Uterus (tissue), 2 donors: Measurements from ENCODE around the gene ELAC2.

Source experiments
- CTCF ChIP-seq, 4 experiments: fragments of 200-600 bp in 2 of 4; fragments of 450-650 bp in 2 of 4; sonication (generic) in 2 of 4; IDR thresholded peaks; one replicate each; pipeline ENCODE4 v1.5.1; 2016 to 2019; ENCODE audit warnings: antibody characterized with exemption in 4 of 4, mild to moderate bottlenecking in 2 of 4, moderate library complexity in 1 of 4
- POLR2A ChIP-seq, 2 donors: fragments of 450-650 bp; IDR thresholded peaks; one replicate each; pipeline ENCODE4 v1.6.1; 2016; ENCODE audit warnings: antibody characterized with exemption in 2 of 2, mild to moderate bottlenecking in 1 of 2, moderate library complexity in 1 of 2

DNA sequence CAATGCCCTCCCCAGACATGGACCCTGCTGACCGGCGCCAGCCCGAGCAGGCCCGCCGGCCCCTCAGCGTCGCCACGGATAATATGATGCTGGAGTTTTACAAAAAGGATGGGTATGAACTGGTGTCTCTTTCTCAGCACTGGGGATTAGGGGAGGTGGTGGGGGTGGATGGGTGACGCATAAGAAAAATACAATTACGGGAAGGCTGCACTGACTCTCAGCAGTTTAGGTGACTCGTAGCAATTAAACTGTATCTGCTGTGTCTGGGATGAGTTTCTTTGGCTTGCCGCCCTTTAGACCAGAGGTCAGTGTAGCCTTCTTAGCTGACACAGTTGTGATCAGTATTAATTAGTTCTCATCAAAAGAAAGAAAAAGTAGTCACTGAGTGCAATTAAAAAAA, 59.0 kb downstream of the ELAC2 start:
- TF ChIP-seq CTCF (IDR thresholded peaks at IDR 0.05) (no peak), POLR2A (IDR thresholded peaks at IDR 0.05) (no peak)
